Neural crest cell (in vitro differentiated cells): ENCODE measurements around the gene STIM2. TPM values are rescaled to one million over a fixed set of nuclear protein-coding genes. Genes with fewer than 3 reads are reported as not detected.

Experiments used
- DNase-seq: peaks from one replicate; pipeline ENCODE4 v3.0.0; 2021; ENCODE audit warnings: low read depth, mixed read lengths, low spot score
- H3K27ac Mint-ChIP-seq: one replicate; pipeline ENCODE4 v1.8.0; 2021; ENCODE audit warnings: mild to moderate bottlenecking, mixed read lengths; ENCODE audit not compliant: unreplicated experiment
- H3K27me3 Mint-ChIP-seq: 2 replicates; pipeline ENCODE4 v1.8.0; 2021; ENCODE audit warnings: low read depth, mild to moderate bottlenecking, mixed read lengths
- H3K36me3 Mint-ChIP-seq: 2 replicates; pipeline ENCODE4 v1.8.0; 2021; ENCODE audit warnings: low read depth, mild to moderate bottlenecking, mixed read lengths
- H3K4me1 Mint-ChIP-seq: 2 replicates; pipeline ENCODE4 v1.8.0; 2021; ENCODE audit warnings: mixed read lengths
- H3K4me3 Mint-ChIP-seq: one replicate; pipeline ENCODE4 v1.8.0; 2021; ENCODE audit warnings: mild to moderate bottlenecking, mixed read lengths
- H3K9me3 Mint-ChIP-seq: 2 replicates; pipeline ENCODE4 v1.8.0; 2021; ENCODE audit warnings: mixed read lengths
- CTCF ChIP-seq: fragments of 200-600 bp; sonication (generic); conservative IDR thresholded peaks from 2 replicates; pipeline ENCODE4 v1.5.0; 2021; ENCODE audit warnings: antibody characterized with exemption, mild to moderate bottlenecking
- total RNA-seq: library from RNA; stranded (reverse); gene quantifications from 2 replicates; pipeline ENCODE4 v1.2.1, GENCODE V29; 2021

The STIM2 gene
- total RNA-seq, 1 donor from 2014 or later: 30.5 TPM

- TF ChIP-seq CTCF: no peak
- Mint-ChIP-seq H3K27me3 (no peaks in the 10 kb centered on the region), H3K27ac (no peak overlapping the region), H3K36me3 (peaks cover 12% of the 10 kb centered on the region), H3K4me1 (no peaks in the 10 kb centered on the region), H3K4me3 (no peak overlapping the region), H3K9me3 (peaks cover 5% of the 10 kb centered on the region)
- DNase-seq: no peak
Measured at GRCh38 chr4:26878794-26879391, 18.3 kb downstream of the STIM2 start.

GRCh38 chr4:26879805-26880204 lies 19.2 kb downstream of the STIM2 start:
- Mint-ChIP-seq H3K36me3 (peaks cover 12% of the 10 kb centered on the region), H3K9me3 (peaks cover 5% of the 10 kb centered on the region), H3K27ac (no peak overlapping the region), H3K4me3 (no peak overlapping the region), H3K27me3 (no peaks in the 10 kb centered on the region), H3K4me1 (peaks cover 4% of the 10 kb centered on the region)
- DNase-seq: no peak
- TF ChIP-seq CTCF: no peak

GRCh38 chr4:26884026-26884425 lies 23.4 kb downstream of the STIM2 start:
- H3K36me3 Mint-ChIP-seq: peaks cover 10% of the 10 kb centered on the region
- peaks cover 7% of the 10 kb centered on the region for H3K4me1 Mint-ChIP-seq
- no peaks in the 10 kb centered on the region for H3K9me3 Mint-ChIP-seq
- H3K4me3 Mint-ChIP-seq: no peak overlapping the region
- no peak for TF ChIP-seq CTCF
- no peak overlapping the region for H3K27ac Mint-ChIP-seq
- no peak for DNase-seq
- no peaks in the 10 kb centered on the region for H3K27me3 Mint-ChIP-seq

- Mint-ChIP-seq H3K27me3 (no peaks in the 10 kb centered on the region), H3K9me3 (no peaks in the 10 kb centered on the region), H3K36me3 (peaks cover 9% of the 10 kb centered on the region), H3K4me3 (no peak overlapping the region), H3K4me1 (peaks cover 7% of the 10 kb centered on the region), H3K27ac (no peak overlapping the region)
- no peak for DNase-seq
- TF ChIP-seq CTCF: no peak
Measured at GRCh38 chr4:26884486-26884988, 23.9 kb downstream of the STIM2 start.

GRCh38 chr4:26885912-26886274 lies 25.3 kb downstream of the STIM2 start:
- peaks cover 6% of the 10 kb centered on the region for H3K9me3 Mint-ChIP-seq
- H3K4me3 Mint-ChIP-seq: no peak overlapping the region

More at GRCh38 chr4:26885912-26886274, 25.3 kb downstream of the STIM2 start:
- H3K27ac Mint-ChIP-seq: no peak overlapping the region
- no peak for TF ChIP-seq CTCF
- no peaks in the 10 kb centered on the region for H3K27me3 Mint-ChIP-seq
- peaks cover 7% of the 10 kb centered on the region for H3K4me1 Mint-ChIP-seq
- DNase-seq: no peak
- H3K36me3 Mint-ChIP-seq: peaks cover 16% of the 10 kb centered on the region
